H9 (cell line): ENCODE measurements around the gene KIAA0825. TPM values are rescaled to one million over a fixed set of nuclear protein-coding genes. Genes with fewer than 3 reads are reported as not detected.

Source experiments
- DNase-seq: peaks from one replicate; pipeline ENCODE4 v3.0.0-alpha.2; 2017
- H2AFZ ChIP-seq: one replicate; pipeline ENCODE4 v1.6.1; 2013; ENCODE audit warnings: mild to moderate bottlenecking, low read length, control low read depth, moderate library complexity
- H2AK5ac ChIP-seq: 2 replicates; pipeline ENCODE4 v1.6.1; 2013; ENCODE audit warnings: low read length, control low read depth, mixed read lengths; ENCODE audit not compliant: insufficient read length
- H2BK120ac ChIP-seq: one replicate; pipeline ENCODE4 v1.6.1; 2013; ENCODE audit warnings: low read depth, mild to moderate bottlenecking, low read length, control low read depth, inconsistent platforms; ENCODE audit not compliant: poor library complexity, severe bottlenecking
- H2BK12ac ChIP-seq: 2 replicates; pipeline ENCODE4 v1.6.1; 2013; ENCODE audit warnings: low read length, control low read depth, mixed read lengths, low read depth; ENCODE audit not compliant: insufficient read length
- H2BK15ac ChIP-seq: 2 replicates; pipeline ENCODE4 v1.6.1; 2013; ENCODE audit warnings: low read depth, low read length, control low read depth
- H2BK20ac ChIP-seq: one replicate; pipeline ENCODE4 v1.6.1; 2013; ENCODE audit warnings: low read depth, mild to moderate bottlenecking, low read length, control low read depth, inconsistent platforms; ENCODE audit not compliant: poor library complexity, severe bottlenecking
- H2BK5ac ChIP-seq: 2 replicates; pipeline ENCODE4 v1.6.1; 2013; ENCODE audit warnings: low read length, control low read depth, mixed read lengths; ENCODE audit not compliant: insufficient read length
- H3K14ac ChIP-seq: 2 replicates; pipeline ENCODE4 v1.6.1; 2013; ENCODE audit warnings: low read length, control low read depth; ENCODE audit not compliant: insufficient read depth
- H3K18ac ChIP-seq: 2 replicates; pipeline ENCODE4 v1.6.1; 2013; ENCODE audit warnings: low read depth, mild to moderate bottlenecking, mixed read lengths, low read length, control low read depth; ENCODE audit not compliant: insufficient read length
- H3K23ac ChIP-seq: 2 replicates; pipeline ENCODE4 v1.6.1; 2013; ENCODE audit warnings: low read length, control low read depth, mixed read lengths, low read depth; ENCODE audit not compliant: insufficient read length
- H3K23me2 ChIP-seq: 2 replicates; pipeline ENCODE4 v1.6.1; 2013; ENCODE audit warnings: low read depth, mild to moderate bottlenecking, mixed read lengths, low read length, control low read depth; ENCODE audit not compliant: insufficient read length, poor library complexity, severe bottlenecking
- H3K27ac ChIP-seq: 2 replicates; pipeline ENCODE4 v1.5.1; 2013; ENCODE audit warnings: low read length, control low read depth, mixed read lengths, low read depth; ENCODE audit not compliant: insufficient read length
- H3K27me3 ChIP-seq: 2 replicates; pipeline ENCODE4 v1.6.1; 2013; ENCODE audit warnings: low read length, control low read depth, inconsistent platforms; ENCODE audit not compliant: insufficient read depth
- H3K4ac ChIP-seq: 2 replicates; pipeline ENCODE4 v1.6.1; 2013; ENCODE audit warnings: low read depth, mild to moderate bottlenecking, control low read depth, inconsistent platforms, low read length, moderate library complexity
- H3K4me1 ChIP-seq: 2 replicates; pipeline ENCODE4 v1.6.1; 2013; ENCODE audit warnings: low read length, control low read depth, inconsistent platforms; ENCODE audit not compliant: insufficient read depth
- H3K4me2 ChIP-seq: 2 replicates; pipeline ENCODE4 v1.6.1; 2013; ENCODE audit warnings: low read length, control low read depth, mixed read lengths; ENCODE audit not compliant: insufficient read length, insufficient read depth
- H3K56ac ChIP-seq: 2 replicates; pipeline ENCODE4 v1.6.1; 2013; ENCODE audit warnings: low read depth, mild to moderate bottlenecking, mixed read lengths, low read length, control low read depth; ENCODE audit not compliant: insufficient read length
- H3K79me1 ChIP-seq: 2 replicates; pipeline ENCODE4 v1.6.1; 2013; ENCODE audit warnings: low read depth, mild to moderate bottlenecking, moderate library complexity, low read length, control low read depth, inconsistent platforms; ENCODE audit not compliant: insufficient read depth, poor library complexity, severe bottlenecking
- H3K79me2 ChIP-seq: 2 replicates; pipeline ENCODE4 v1.6.1; 2013; ENCODE audit warnings: low read length, control low read depth, inconsistent platforms; ENCODE audit not compliant: insufficient read depth
- H3K9ac ChIP-seq: 2 replicates; pipeline ENCODE4 v1.6.1; 2013; ENCODE audit warnings: low read length, control low read depth, mixed read lengths; ENCODE audit not compliant: insufficient read length; ENCODE audit errors: extremely low read depth
- H3K9me3 ChIP-seq: one replicate; pipeline ENCODE4 v1.6.1; 2013; ENCODE audit warnings: low read depth, low read length, inconsistent platforms; ENCODE audit not compliant: control insufficient read depth
- H3T11ph ChIP-seq: one replicate; pipeline ENCODE4 v1.6.1; 2013; ENCODE audit warnings: mild to moderate bottlenecking, low read length, control low read depth, inconsistent platforms
- H4K20me1 ChIP-seq: one replicate; pipeline ENCODE4 v1.6.1; 2013; ENCODE audit not compliant: control insufficient read depth, insufficient read length, insufficient read depth
- H4K5ac ChIP-seq: 2 replicates; pipeline ENCODE4 v1.6.1; 2013; ENCODE audit warnings: low read depth, mild to moderate bottlenecking, mixed read lengths, low read length, control low read depth; ENCODE audit not compliant: insufficient read length
- H4K8ac ChIP-seq: replicated peaks from 2 replicates; pipeline ENCODE4 v1.6.1; 2013; ENCODE audit warnings: low read length, control low read depth, mixed read lengths, low read depth; ENCODE audit not compliant: insufficient read length
- H4K91ac ChIP-seq: 2 replicates; pipeline ENCODE4 v1.6.1; 2013; ENCODE audit warnings: low read depth, mild to moderate bottlenecking, moderate library complexity, mixed read lengths, low read length, control low read depth; ENCODE audit not compliant: insufficient read length
- H3K27ac Mint-ChIP-seq, 3 experiments: 2 replicates in 2 of 3; 3 replicates in 1 of 3; pipeline ENCODE4 v1.8.0; 2020 to 2021; ENCODE audit warnings: mixed read lengths in 3 of 3, mild to moderate bottlenecking in 1 of 3, moderate library complexity in 1 of 3
- H3K27me3 Mint-ChIP-seq: 2 replicates; pipeline ENCODE4 v1.8.0; 2021; ENCODE audit warnings: low read depth, mild to moderate bottlenecking, moderate library complexity, mixed read lengths
- H3K36me3 Mint-ChIP-seq, 3 experiments: 2 replicates in 2 of 3; 3 replicates in 1 of 3; pipeline ENCODE4 v1.8.0; 2020 to 2021; ENCODE audit warnings: low read depth in 3 of 3, mixed read lengths in 3 of 3; ENCODE audit not compliant: insufficient read depth in 1 of 3
- H3K4me1 Mint-ChIP-seq, 2 experiments: 2 replicates each; pipeline ENCODE4 v1.8.0; 2020; ENCODE audit warnings: mixed read lengths in 2 of 2
- H3K4me3 Mint-ChIP-seq, 2 experiments: 2 replicates in 1 of 2; 3 replicates in 1 of 2; pipeline ENCODE4 v1.8.0; 2020 to 2021; ENCODE audit warnings: mild to moderate bottlenecking in 2 of 2, mixed read lengths in 2 of 2, moderate library complexity in 1 of 2
- H3K9me3 Mint-ChIP-seq, 2 experiments: 2 replicates in 1 of 2; 3 replicates in 1 of 2; pipeline ENCODE4 v1.8.0; 2020; ENCODE audit warnings: mild to moderate bottlenecking in 2 of 2, mixed read lengths in 2 of 2, moderate library complexity in 1 of 2
- total RNA-seq: library from RNA; stranded (reverse); gene quantifications from 2 replicates; pipeline ENCODE4 v1.2.1, GENCODE V29; 2021
- TF ChIP-seq, protein P1 (sequence below): fragments of 200-600 bp; sonication (generic); conservative IDR thresholded peaks from 3 replicates; pipeline ENCODE4 v1.8.0; 2021; ENCODE audit warnings: antibody characterized with exemption, mild to moderate bottlenecking

KIAA0825 gene
- total RNA-seq, 1 experiment from 2014 or later: 1.8 TPM

DNA sequence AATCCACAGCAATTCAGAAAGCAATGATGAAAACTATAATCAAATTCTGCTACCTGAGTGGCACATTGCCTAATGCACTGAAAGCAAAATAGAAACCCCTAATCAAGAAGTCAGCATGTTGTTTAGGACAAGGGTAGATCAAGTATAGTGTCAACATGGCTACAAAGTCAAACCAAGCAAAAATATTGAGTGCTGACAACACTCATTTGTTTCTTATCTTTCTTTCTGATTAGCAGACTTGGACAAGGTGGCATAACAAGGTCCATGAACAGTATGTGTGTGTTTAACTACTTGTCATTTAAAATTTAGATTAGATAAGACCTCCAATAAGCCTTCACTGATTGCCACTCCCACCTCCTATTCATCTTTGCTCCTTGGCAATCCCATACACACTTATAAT lies 332.4 kb downstream of the KIAA0825 start:
- no peak overlapping the region for H2AK5ac ChIP-seq
- H3K27ac ChIP-seq: no peak overlapping the region
- H2BK15ac ChIP-seq: no peak overlapping the region
- no peak overlapping the region for H2AFZ ChIP-seq
- Mint-ChIP-seq H3K27me3 (no peaks in the 10 kb centered on the region), H3K27ac (peak overlapping the region in 1 of 3 experiments; percentile 73; a peak in 4 of 7 replicates), H3K9me3 (peaks cover 2 to 4% of the 10 kb centered on the region in 2 experiments; a peak in 3 of 5 replicates), H3K4me3 (no peak overlapping the region), H3K36me3 (peaks cover 2 to 18% (median 11%) of the 10 kb centered on the region in 3 experiments; a peak in 6 of 7 replicates), H3K4me1 (peaks cover 12 to 14% of the 10 kb centered on the region in 2 experiments)
- H3K9me3 ChIP-seq: no peaks in the 10 kb centered on the region
- no peak overlapping the region for H3K4me2 ChIP-seq
- TF ChIP-seq, protein P1, sequence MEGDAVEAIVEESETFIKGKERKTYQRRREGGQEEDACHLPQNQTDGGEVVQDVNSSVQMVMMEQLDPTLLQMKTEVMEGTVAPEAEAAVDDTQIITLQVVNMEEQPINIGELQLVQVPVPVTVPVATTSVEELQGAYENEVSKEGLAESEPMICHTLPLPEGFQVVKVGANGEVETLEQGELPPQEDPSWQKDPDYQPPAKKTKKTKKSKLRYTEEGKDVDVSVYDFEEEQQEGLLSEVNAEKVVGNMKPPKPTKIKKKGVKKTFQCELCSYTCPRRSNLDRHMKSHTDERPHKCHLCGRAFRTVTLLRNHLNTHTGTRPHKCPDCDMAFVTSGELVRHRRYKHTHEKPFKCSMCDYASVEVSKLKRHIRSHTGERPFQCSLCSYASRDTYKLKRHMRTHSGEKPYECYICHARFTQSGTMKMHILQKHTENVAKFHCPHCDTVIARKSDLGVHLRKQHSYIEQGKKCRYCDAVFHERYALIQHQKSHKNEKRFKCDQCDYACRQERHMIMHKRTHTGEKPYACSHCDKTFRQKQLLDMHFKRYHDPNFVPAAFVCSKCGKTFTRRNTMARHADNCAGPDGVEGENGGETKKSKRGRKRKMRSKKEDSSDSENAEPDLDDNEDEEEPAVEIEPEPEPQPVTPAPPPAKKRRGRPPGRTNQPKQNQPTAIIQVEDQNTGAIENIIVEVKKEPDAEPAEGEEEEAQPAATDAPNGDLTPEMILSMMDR: no peak
- no peak overlapping the region for H2BK5ac ChIP-seq
- no peak overlapping the region for H3K56ac ChIP-seq
- no peak overlapping the region for H4K91ac ChIP-seq
- H4K5ac ChIP-seq: no peak overlapping the region
- no peak overlapping the region for H4K8ac ChIP-seq
- no peak for DNase-seq
- H3K4ac ChIP-seq: no peak overlapping the region
- no peaks in the 10 kb centered on the region for H4K20me1 ChIP-seq
- no peak overlapping the region for H3K18ac ChIP-seq
- H3T11ph ChIP-seq: no peak overlapping the region
- no peak overlapping the region for H3K9ac ChIP-seq
- H3K4me1 ChIP-seq: peaks cover 7% of the 10 kb centered on the region; the same call in 1 of the 2 replicates
- H3K79me2 ChIP-seq: peaks cover 5% of the 10 kb centered on the region; the same call in 1 of the 2 replicates
- H3K14ac ChIP-seq: no peak overlapping the region
- H3K23me2 ChIP-seq: no peaks in the 10 kb centered on the region
- no peaks in the 10 kb centered on the region for H3K27me3 ChIP-seq
- no peak overlapping the region for H2BK12ac ChIP-seq
- no peak overlapping the region for H2BK120ac ChIP-seq
- no peak overlapping the region for H3K23ac ChIP-seq
- H2BK20ac ChIP-seq: no peak overlapping the region
- H3K79me1 ChIP-seq: peaks cover 9% of the 10 kb centered on the region
